Pancreas (tissue), 10 donors: ENCODE measurements around the gene TTC38. TPM values are rescaled to one million over a fixed set of nuclear protein-coding genes. Genes with fewer than 3 reads are reported as not detected.
A peak's percentile ranks its signal among the peaks of the same experiment; 100 is the strongest.

Source experiments
- ATAC-seq, 4 donors: fragments of 200-7000 bp; cut with Tn5 transposase; one replicate each; pipeline versions ENCODE4 v1.8.0 to v1.9.1; 2020; ENCODE audit warnings: mild to moderate bottlenecking in 4 of 4, moderate library complexity in 4 of 4
- DNase-seq, 6 donors: peaks; one replicate each; pipeline ENCODE4 v3.0.0-alpha.2; 2020
- FAIRE-seq: peaks from 2 replicates; lab custom pipeline; 2012; peaks lifted over from hg19 to GRCh38; lab: Jason Lieb, UNC
- H3K27ac ChIP-seq, 4 donors: fragments of 200-600 bp; sonication (generic); 1 replicate in 3 of 4; 2 replicates in 1 of 4; pipeline versions ENCODE4 v1.5.0 to v1.8.0; 2020
- H3K27me3 ChIP-seq, 4 donors: fragments of 200-600 bp; one replicate each; pipeline ENCODE4 v1.8.0; 2021
- H3K36me3 ChIP-seq, 3 donors: fragments of 200-600 bp; sonication (generic) in 1 of 3; one replicate each; pipeline versions ENCODE4 v1.5.0 to v1.8.0; 2020 to 2021
- H3K4me1 ChIP-seq, 3 donors: fragments of 200-600 bp; one replicate each; pipeline ENCODE4 v1.8.0; 2021
- H3K4me3 ChIP-seq, 4 donors: fragments of 200-600 bp; sonication (generic) in 2 of 4; one replicate each; pipeline versions ENCODE4 v1.5.0 to v1.8.0; 2020 to 2021
- H3K9me3 ChIP-seq, 4 donors: fragments of 200-600 bp; one replicate each; pipeline ENCODE4 v1.8.0; 2021
- WGBS, 2 donors: extraction: QIAGEN DNeasy Blood & Tissue Kit; methylation state at CpG; one replicate each; pipeline ENCODE4 v1.1.7; 2013; 5-methylcytosine and 5-hydroxymethylcytosine counted together
- intact Hi-C, 3 donors: fragments of 100-400 bp; cut with DNase I; formaldehyde crosslinking; loops; one replicate each; pipeline versions ENCODE4 v1.11.1 to v1.14.2; 2022
- polyA plus RNA-seq, 2 donors: library from polyadenylated mRNA; stranded (reverse); fragments of 200-250 nt; gene quantifications; one replicate each; pipeline ENCODE4 v1.2.3, GENCODE V29; 2013
- total RNA-seq, 6 donors: library from RNA; stranded (reverse); fragmentation: NEBNext Ultra II Directional in 4 of 6; extraction: Animal tissue kit (Norgen Biotek cat#: 25700) in 4 of 6; gene quantifications; one replicate each; pipeline versions ENCODE4 v1.2.1 to v1.2.4, GENCODE V29; 2021 to 2023
- TF ChIP-seq, protein P1 (sequence below), 4 donors: fragments of 200-600 bp; sonication (generic) in 3 of 4; IDR thresholded peaks; one replicate each; pipeline versions ENCODE4 v1.5.0 to v1.8.0; 2021; ENCODE audit warnings: antibody characterized with exemption in 4 of 4
- donor health status: healthy with polysubstance abuse.
- donor health status: DM: no; HTN: no; CAD: no; lungs with moderate emphysema.
- donor health status: DM: no; HTN: no; CAD: no.
- donor health status: control.
- donor health status: control.
- donor health status: Bipolar disorder and iron deficiency.
- donor health status: DM: yes; HTN: yes; CAD: no.
- donor health status: DM: no; HTN: no; CAD: no.
- donor health status: DM: no; HTN: no; CAD: no.
- donor health status: DM: yes; HTN: yes; CAD: no.

TTC38 gene
- total and polyA plus RNA-seq, 8 donors = 18.6 to 32.8 (median 23.3) TPM

DNA sequence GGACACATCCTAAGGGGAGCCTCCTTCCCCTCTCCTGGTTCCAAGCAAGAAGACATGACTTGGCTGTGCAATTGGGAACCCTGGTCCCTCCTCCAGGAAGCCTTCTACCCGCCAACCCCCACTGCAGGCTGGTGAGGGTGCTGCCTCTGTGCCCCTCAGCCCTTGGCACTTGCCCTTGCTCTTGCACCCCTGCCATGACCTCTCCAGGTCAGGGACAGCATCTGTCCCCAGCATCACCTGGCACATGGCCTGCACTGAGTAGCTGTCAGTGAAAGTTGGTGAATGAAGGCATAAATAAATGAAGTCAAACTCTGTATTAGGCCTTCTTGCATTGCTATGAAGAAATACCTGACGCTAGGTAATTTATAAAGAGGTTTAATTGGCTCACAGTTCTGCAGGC lies 27.0 kb downstream of the TTC38 start:
- peaks cover 5 to 11% (median 5%) of the 10 kb centered on the region in 3 donors for H3K4me1 ChIP-seq
- intact Hi-C loops = no loop called here
- H3K9me3 ChIP-seq = no peaks in the 10 kb centered on the region
- no peaks in the 10 kb centered on the region for H3K27me3 ChIP-seq
- 85 to 97% methylated on average over 2 of the region's 2 CpGs for WGBS, 2 donors
- ATAC-seq (no peak), DNase-seq (no peak), FAIRE-seq (no peak)
- TF ChIP-seq, protein P1, sequence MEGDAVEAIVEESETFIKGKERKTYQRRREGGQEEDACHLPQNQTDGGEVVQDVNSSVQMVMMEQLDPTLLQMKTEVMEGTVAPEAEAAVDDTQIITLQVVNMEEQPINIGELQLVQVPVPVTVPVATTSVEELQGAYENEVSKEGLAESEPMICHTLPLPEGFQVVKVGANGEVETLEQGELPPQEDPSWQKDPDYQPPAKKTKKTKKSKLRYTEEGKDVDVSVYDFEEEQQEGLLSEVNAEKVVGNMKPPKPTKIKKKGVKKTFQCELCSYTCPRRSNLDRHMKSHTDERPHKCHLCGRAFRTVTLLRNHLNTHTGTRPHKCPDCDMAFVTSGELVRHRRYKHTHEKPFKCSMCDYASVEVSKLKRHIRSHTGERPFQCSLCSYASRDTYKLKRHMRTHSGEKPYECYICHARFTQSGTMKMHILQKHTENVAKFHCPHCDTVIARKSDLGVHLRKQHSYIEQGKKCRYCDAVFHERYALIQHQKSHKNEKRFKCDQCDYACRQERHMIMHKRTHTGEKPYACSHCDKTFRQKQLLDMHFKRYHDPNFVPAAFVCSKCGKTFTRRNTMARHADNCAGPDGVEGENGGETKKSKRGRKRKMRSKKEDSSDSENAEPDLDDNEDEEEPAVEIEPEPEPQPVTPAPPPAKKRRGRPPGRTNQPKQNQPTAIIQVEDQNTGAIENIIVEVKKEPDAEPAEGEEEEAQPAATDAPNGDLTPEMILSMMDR (IDR thresholded peaks at IDR 0.05) = no peak
- no peak overlapping the region for H3K4me3 ChIP-seq
- H3K36me3 ChIP-seq = peaks cover 0 to 18% (median 0%) of the 10 kb centered on the region in 3 donors
- no peak overlapping the region for H3K27ac ChIP-seq

DNA sequence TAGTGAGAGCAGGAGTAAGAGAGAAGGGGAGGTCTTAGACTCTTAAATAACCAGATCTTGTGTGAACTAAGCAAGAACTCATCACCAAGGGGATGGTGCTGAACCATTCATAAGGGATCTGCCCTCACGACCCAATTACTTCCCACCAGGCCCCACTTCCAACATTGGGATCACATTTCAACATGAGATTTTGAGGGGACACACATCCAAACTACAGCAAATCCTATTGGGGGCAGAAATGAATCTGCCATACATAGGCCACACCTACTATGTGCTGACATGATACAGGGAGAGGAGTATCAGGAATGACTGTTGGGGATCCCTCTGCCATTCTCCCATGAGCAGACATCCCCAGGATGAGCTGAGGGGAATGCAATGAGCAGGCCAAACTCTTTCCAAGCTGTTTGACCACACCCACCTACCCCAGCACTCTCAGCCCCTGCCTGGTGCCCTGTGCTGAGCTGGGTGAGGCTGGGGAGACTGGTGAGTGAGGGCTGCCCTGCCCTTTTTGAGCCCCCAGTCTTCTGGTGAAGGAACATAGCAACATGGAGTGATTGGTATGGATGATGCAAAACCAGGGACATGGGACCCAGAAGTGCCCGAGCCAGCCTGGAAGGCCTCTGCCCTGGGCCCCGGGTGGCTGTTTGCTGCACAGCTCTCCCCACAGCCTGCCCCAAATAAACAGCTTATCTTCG lies 27.6 kb downstream of the TTC38 start:
- TF ChIP-seq, protein P1 (IDR thresholded peaks at IDR 0.05) = no peak
- ATAC-seq (no peak), FAIRE-seq (no peak), DNase-seq (no peak)
- intact Hi-C loops = no loop called here
- peaks cover 5 to 11% (median 5%) of the 10 kb centered on the region in 3 donors for H3K4me1 ChIP-seq
- WGBS, 2 donors = 69 to 71% methylated on average over 4 of the region's 4 CpGs
- H3K36me3 ChIP-seq = peaks cover 0 to 18% (median 0%) of the 10 kb centered on the region in 3 donors
- peak overlapping the region in 2 of 4 donors; percentile 66 to 89 for H3K27ac ChIP-seq
- H3K9me3 ChIP-seq = no peaks in the 10 kb centered on the region
- no peaks in the 10 kb centered on the region for H3K27me3 ChIP-seq
- H3K4me3 ChIP-seq = no peak overlapping the region

DNA sequence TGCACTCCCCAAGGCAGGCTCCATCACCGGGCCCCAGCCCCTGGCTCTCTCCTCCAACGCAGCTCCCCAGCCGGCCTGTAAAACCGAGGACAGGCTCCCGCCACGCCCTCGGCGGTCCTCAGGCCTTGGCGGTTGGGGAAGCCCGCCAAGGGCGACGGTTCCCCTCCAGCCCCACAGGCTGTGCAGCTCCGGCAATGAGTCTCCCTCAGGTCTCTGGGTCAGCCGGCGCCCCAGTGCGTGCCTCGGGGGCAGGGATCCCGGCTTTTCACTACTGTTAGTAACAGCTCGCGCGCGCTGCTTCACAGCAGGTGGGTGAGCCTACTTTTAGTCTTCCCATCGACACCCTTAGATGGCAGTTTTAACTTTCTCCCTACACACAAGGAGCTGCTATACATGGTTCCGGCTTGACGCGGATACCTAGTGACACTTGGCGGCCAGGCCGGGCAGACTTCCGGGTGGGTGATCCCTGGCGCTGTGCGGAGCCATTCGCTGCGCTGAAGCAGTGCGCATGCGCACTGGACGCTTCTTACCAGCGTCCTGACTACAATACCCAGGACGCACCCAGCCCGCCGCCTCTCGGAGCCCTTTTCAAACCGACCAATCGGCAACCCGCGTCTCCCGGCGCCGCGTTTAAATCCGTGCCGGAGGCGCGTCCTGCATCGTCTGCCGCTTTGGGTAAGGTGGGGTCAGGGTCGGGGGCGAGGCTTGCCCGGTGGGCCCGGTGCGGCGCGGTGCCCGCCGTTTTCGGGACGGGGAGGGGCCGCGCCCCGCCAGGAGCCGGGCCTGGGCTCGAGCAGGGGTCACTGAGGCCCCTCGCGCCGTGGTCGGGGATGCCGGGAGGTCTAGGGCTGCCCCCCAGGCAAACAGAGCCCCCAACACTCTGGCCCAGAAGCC lies 28.7 kb downstream of the TTC38 start, which contains the start of gene GTSE1:
Gene GTSE1 (plus strand): TSS at position 614 of the 894 bp plus-strand sequence. CDS start 531 bp downstream, outside the sequence.
- H3K36me3 ChIP-seq = peaks cover 0 to 18% (median 0%) of the 10 kb centered on the region in 3 donors
- peaks cover 5 to 11% (median 5%) of the 10 kb centered on the region in 3 donors for H3K4me1 ChIP-seq
- no peaks in the 10 kb centered on the region for H3K9me3 ChIP-seq
- peak; percentile 96 to 100 (median 98) for DNase-seq
- H3K4me3 ChIP-seq = peak within 1 kb of the TSS; percentile 29 to 65 (median 45)
- H3K27ac ChIP-seq = peak within 1 kb of the TSS; percentile 66 to 93 (median 88)
- TF ChIP-seq, protein P1 (IDR thresholded peaks at IDR 0.05) = no peak
- 2 to 3% methylated on average over 76 of the region's 76 CpGs for WGBS, 2 donors
- no peaks in the 10 kb centered on the region for H3K27me3 ChIP-seq
- peak; percentile 96 to 99 (median 98) for ATAC-seq
- FAIRE-seq = peak; percentile 88
- intact Hi-C loops = no loop called here

GRCh38 chr22:46297151-46297812 lies 29.5 kb downstream of the TTC38 start:
- peaks cover 5 to 11% (median 5%) of the 10 kb centered on the region in 3 donors for H3K4me1 ChIP-seq
- peak in 2 of 6 donors; percentile 39 to 62 for DNase-seq
- H3K27ac ChIP-seq = no peak overlapping the region
- no peaks in the 10 kb centered on the region for H3K27me3 ChIP-seq
- H3K36me3 ChIP-seq = peaks cover 0 to 13% (median 0%) of the 10 kb centered on the region in 3 donors
- intact Hi-C loops = no loop called here
- no peaks in the 10 kb centered on the region for H3K9me3 ChIP-seq
- TF ChIP-seq, protein P1 (IDR thresholded peaks at IDR 0.05) = no peak
- 4 to 6% methylated on average over 32 of the region's 32 CpGs for WGBS, 2 donors
- FAIRE-seq = no peak
- H3K4me3 ChIP-seq = peak overlapping the region; percentile 17 to 65 (median 42)
- ATAC-seq = peak in 3 of 4 donors; percentile 1 to 7 (median 5)
